Spleen (tissue), 11 donors: Measurements from ENCODE around the gene IRS1. TPM values are rescaled to one million over a fixed set of nuclear protein-coding genes. Genes with fewer than 3 reads are reported as not detected.

Experiments used
- DNase-seq: peaks from one replicate; pipeline ENCODE4 v3.0.0-alpha.2; 2020
- H3K27ac ChIP-seq, 8 donors: fragments of 200-600 bp; sonication (generic) in 7 of 8; 1 replicate in 4 of 8; 2 replicates in 4 of 8; pipeline versions ENCODE4 v1.5.0 to v1.8.0; 2016 to 2021; ENCODE audit warnings: inconsistent platforms in 4 of 8, mild to moderate bottlenecking in 4 of 8, moderate library complexity in 1 of 8
- H3K27me3 ChIP-seq, 7 donors: fragments of 200-600 bp; sonication (generic) in 6 of 7; replicated peaks in 1 of 7; 1 replicate in 4 of 7; 2 replicates in 3 of 7; pipeline versions ENCODE4 v1.5.0 to v1.8.0; 2016 to 2021; ENCODE audit warnings: inconsistent platforms in 3 of 7, mild to moderate bottlenecking in 1 of 7
- H3K36me3 ChIP-seq, 6 donors: fragments of 200-600 bp; sonication (generic) in 5 of 6; 1 replicate in 4 of 6; 2 replicates in 2 of 6; pipeline versions ENCODE4 v1.5.0 to v1.8.0; 2016 to 2021; ENCODE audit warnings: inconsistent platforms in 2 of 6
- H3K4me1 ChIP-seq, 6 donors: fragments of 200-600 bp; sonication (generic) in 5 of 6; 1 replicate in 3 of 6; 2 replicates in 3 of 6; pipeline versions ENCODE4 v1.5.0 to v1.8.0; 2016 to 2021; ENCODE audit warnings: inconsistent platforms in 3 of 6
- H3K4me3 ChIP-seq, 8 donors: fragments of 200-600 bp; sonication (generic) in 7 of 8; 1 replicate in 4 of 8; 2 replicates in 4 of 8; pipeline versions ENCODE4 v1.5.0 to v1.8.0; 2016 to 2021; ENCODE audit warnings: inconsistent platforms in 4 of 8, mild to moderate bottlenecking in 4 of 8, moderate library complexity in 2 of 8
- H3K9me3 ChIP-seq, 8 donors: fragments of 200-600 bp; sonication (generic) in 7 of 8; 1 replicate in 4 of 8; 2 replicates in 4 of 8; pipeline versions ENCODE4 v1.5.0 to v1.8.0; 2016 to 2021; ENCODE audit warnings: inconsistent platforms in 4 of 8
- CTCF ChIP-seq, 11 experiments: fragments of 200-600 bp in 7 of 11; fragments of 450-650 bp in 4 of 11; sonication (generic) in 4 of 11; IDR thresholded peaks in 8 of 11; conservative IDR thresholded peaks in 3 of 11; 1 replicate in 7 of 11; 2 replicates in 4 of 11; pipeline versions ENCODE4 v1.4.0 to v1.8.0; 2016 to 2021; ENCODE audit warnings: antibody characterized with exemption in 11 of 11, inconsistent platforms in 4 of 11, mild to moderate bottlenecking in 1 of 11
- POLR2A ChIP-seq, 3 donors: fragments of 450-650 bp; IDR thresholded peaks; one replicate each; pipeline ENCODE4 v1.5.1; 2017; ENCODE audit warnings: antibody characterized with exemption in 3 of 3, mild to moderate bottlenecking in 1 of 3
- POLR2AphosphoS5 ChIP-seq, 3 donors: sonication (generic); formaldehyde crosslinking; IDR thresholded peaks; one replicate each; pipeline ENCODE4 v1.5.1; 2017; ENCODE audit warnings: antibody characterized with exemption in 3 of 3
- WGBS, 5 donors: extraction: QIAGEN DNeasy Blood & Tissue Kit in 3 of 5; methylation state at CpG; one replicate each; pipeline versions ENCODE4 v1.1.5 to v1.1.7; 2013 to 2018; 5-methylcytosine and 5-hydroxymethylcytosine counted together
- intact Hi-C: fragments of 100-400 bp; cut with DNase I; formaldehyde crosslinking; loops from one replicate; pipeline ENCODE4 v1.15.0; 2023; ENCODE audit warnings: low total_unique reads
- polyA plus RNA-seq, 3 donors: library from polyadenylated mRNA; stranded (reverse); fragments of 200-250 nt; gene quantifications; one replicate each; pipeline ENCODE4 v1.2.1, GENCODE V29; 2013
- total RNA-seq, 7 donors: library from RNA; depleted of rRNA in 3 of 7; stranded (reverse); fragments of >200 nt in 3 of 7; fragmentation: NEBNext Ultra II Directional in 4 of 7; extraction: Animal tissue kit (Norgen Biotek cat#: 25700) in 4 of 7; gene quantifications; one replicate each; pipeline versions ENCODE4 v1.1.0 to v1.2.1, GENCODE V29; 2016 to 2021
- donor health status: healthy with polysubstance abuse.
- donor health status: DM: no; HTN: no; CAD: no; lungs with moderate emphysema.
- donor health status: DM: no; HTN: no; CAD: no.
- donor health status: Bipolar disorder and iron deficiency.
- donor health status: healthy.
- donor health status: DM: no; HTN: no; CAD: no.
- donor health status: DM: yes; HTN: yes; CAD: no.

The IRS1 gene
- total and polyA plus RNA-seq, 10 donors, result 0.89 to 11.6 (median 8.2) TPM

GRCh38 chr2:226798422-226799210 lies 1.0 kb downstream of the IRS1 start:
- 1 to 3% (median 1%) methylated on average over 22 to 80 of the region's 80 CpGs for WGBS, 5 donors
- Histone ChIP-seq H3K27me3 (peaks cover 0 to 60% (median 23%) of the 10 kb centered on the region in 7 donors), H3K9me3 (no peaks in the 10 kb centered on the region), H3K27ac (peak overlapping the region; percentile 42 to 88 (median 82)), H3K4me1 (peaks cover 10 to 88% (median 51%) of the 10 kb centered on the region in 6 donors), H3K36me3 (no peaks in the 10 kb centered on the region), H3K4me3 (peak overlapping the region; percentile 61 to 86 (median 66))
- DNase-seq, result peak; percentile 90
- intact Hi-C loops, result no loop called here
- TF ChIP-seq CTCF (IDR thresholded peaks at IDR 0.05 in 8 of 11, conservative IDR thresholded peaks at IDR 0.05 in 3 of 11) (peak in 2 of 11 experiments; percentile 12 to 20), POLR2AphosphoS5 (IDR thresholded peaks at IDR 0.05) (peak in 2 of 3 donors; percentile 50 to 61), POLR2A (IDR thresholded peaks at IDR 0.05) (no peak)

GRCh38 chr2:226797989-226798421 lies 1.6 kb downstream of the IRS1 start:
- 69 to 95% (median 70%) methylated on average over 8 to 23 of the region's 23 CpGs for WGBS, 5 donors
- peak overlapping the region in 4 of 8 donors; percentile 82 to 88 (median 84) for H3K27ac ChIP-seq
- intact Hi-C loops, result no loop called here
- peaks cover 10 to 93% (median 52%) of the 10 kb centered on the region in 6 donors for H3K4me1 ChIP-seq
- H3K27me3 ChIP-seq, result peaks cover 0 to 60% (median 23%) of the 10 kb centered on the region in 7 donors
- DNase-seq, result peak; percentile 78
- TF ChIP-seq POLR2AphosphoS5 (IDR thresholded peaks at IDR 0.05), result no peak
- TF ChIP-seq CTCF (IDR thresholded peaks at IDR 0.05 in 8 of 11, conservative IDR thresholded peaks at IDR 0.05 in 3 of 11), result no peak
- no peaks in the 10 kb centered on the region for H3K36me3 ChIP-seq
- peak overlapping the region; percentile 61 to 86 (median 66) for H3K4me3 ChIP-seq
- H3K9me3 ChIP-seq, result no peaks in the 10 kb centered on the region

GRCh38 chr2:226797289-226797988 lies 2.2 kb downstream of the IRS1 start:
- no peaks in the 10 kb centered on the region for H3K9me3 ChIP-seq
- intact Hi-C loops, result no loop called here
- TF ChIP-seq POLR2A (IDR thresholded peaks at IDR 0.05) (no peak), CTCF (IDR thresholded peaks at IDR 0.05 in 8 of 11, conservative IDR thresholded peaks at IDR 0.05 in 3 of 11) (no peak), POLR2AphosphoS5 (IDR thresholded peaks at IDR 0.05) (no peak)
- DNase-seq, result peak; percentile 80
- H3K27me3 ChIP-seq, result peaks cover 0 to 60% (median 23%) of the 10 kb centered on the region in 7 donors
- H3K4me3 ChIP-seq, result peak overlapping the region in 5 of 8 donors; percentile 65 to 86 (median 75)
- H3K4me1 ChIP-seq, result peaks cover 10 to 95% (median 53%) of the 10 kb centered on the region in 6 donors
- 95 to 97% (median 97%) methylated on average over 35 to 50 of the region's 50 CpGs for WGBS, 5 donors
- peak overlapping the region in 3 of 8 donors; percentile 66 to 94 (median 88) for H3K27ac ChIP-seq
- H3K36me3 ChIP-seq, result no peaks in the 10 kb centered on the region
